Smooth muscle cell (in vitro differentiated cells): ENCODE measurements around the gene MYB. TPM values are rescaled to one million over a fixed set of nuclear protein-coding genes. Genes with fewer than 3 reads are reported as not detected.

Experiments
- DNase-seq: peaks from one replicate; lab custom pipeline; 2025; ENCODE audit not compliant: unreplicated experiment; lab: John Stamatoyannopoulos, UW
- H2AFZ ChIP-seq: fragments of 200-600 bp; sonication (generic); 2 replicates; pipeline ENCODE4 v1.6.0; 2016; ENCODE audit warnings: antibody characterized with exemption, low read depth, mild to moderate bottlenecking
- H3F3A ChIP-seq: fragments of 200-600 bp; sonication (generic); 2 replicates; pipeline ENCODE4 v1.6.0; 2017; ENCODE audit warnings: antibody characterized with exemption, low read depth
- H3K27ac ChIP-seq: fragments of 200-600 bp; sonication (generic); 2 replicates; pipeline ENCODE4 v1.5.1; 2016; ENCODE audit warnings: low read depth, mild to moderate bottlenecking
- H3K27me3 ChIP-seq: fragments of 200-600 bp; sonication (generic); 2 replicates; pipeline ENCODE4 v1.6.1; 2016; ENCODE audit warnings: low read depth, mild to moderate bottlenecking
- H3K36me3 ChIP-seq: fragments of 200-600 bp; sonication (generic); 2 replicates; pipeline ENCODE4 v1.5.1; 2016; ENCODE audit warnings: low read depth
- H3K4me1 ChIP-seq: fragments of 200-600 bp; sonication (generic); 2 replicates; pipeline ENCODE4 v1.5.1; 2016; ENCODE audit warnings: low read depth
- H3K4me2 ChIP-seq: fragments of 200-600 bp; sonication (generic); 2 replicates; pipeline ENCODE4 v1.6.0; 2016; ENCODE audit warnings: mild to moderate bottlenecking
- H3K4me3 ChIP-seq: fragments of 200-600 bp; sonication (generic); 2 replicates; pipeline ENCODE4 v1.5.1; 2016; ENCODE audit warnings: mild to moderate bottlenecking
- H3K79me2 ChIP-seq: fragments of 200-600 bp; sonication (generic); 2 replicates; pipeline ENCODE4 v1.6.0; 2016; ENCODE audit warnings: low read depth, mild to moderate bottlenecking
- H3K9ac ChIP-seq: fragments of 200-600 bp; sonication (generic); 2 replicates; pipeline ENCODE4 v1.6.0; 2016; ENCODE audit warnings: low read depth
- H3K9me3 ChIP-seq: fragments of 200-600 bp; sonication (generic); replicated peaks from 2 replicates; pipeline ENCODE4 v1.5.1; 2016; ENCODE audit warnings: low read depth
- H4K20me1 ChIP-seq: fragments of 200-600 bp; sonication (generic); 2 replicates; pipeline ENCODE4 v1.6.0; 2016; ENCODE audit warnings: low read depth
- WGBS: methylation state at CpG from one replicate; pipeline ENCODE4 v1.1.7; 2016; ENCODE audit warnings: low lambda C conversion rate; 5-methylcytosine and 5-hydroxymethylcytosine counted together
- polyA plus RNA-seq: library from polyadenylated mRNA; unstranded; fragments of >200 nt; fragmentation: Nextera tagmentation; extraction: Ambion mirVana; gene quantifications from 2 replicates; pipeline ENCODE4 v1.2.1, GENCODE V29; 2016
- total RNA-seq: library from RNA; depleted of rRNA; stranded (reverse); fragments of >200 nt; gene quantifications from 2 replicates; pipeline ENCODE4 v1.2.3, GENCODE V29; 2014
- TF ChIP-seq, protein P1 (sequence below): fragments of 200-600 bp; sonication (generic); IDR thresholded peaks from 2 replicates; pipeline ENCODE4 v1.5.1; 2017; ENCODE audit warnings: borderline replicate concordance, mild to moderate bottlenecking, antibody characterized with exemption; ENCODE audit not compliant: insufficient read depth, poor library complexity, severe bottlenecking

MYB gene
- total and polyA plus RNA-seq, 2 experiments from 2014 or later: 0.25 to 1.2 TPM

DNA sequence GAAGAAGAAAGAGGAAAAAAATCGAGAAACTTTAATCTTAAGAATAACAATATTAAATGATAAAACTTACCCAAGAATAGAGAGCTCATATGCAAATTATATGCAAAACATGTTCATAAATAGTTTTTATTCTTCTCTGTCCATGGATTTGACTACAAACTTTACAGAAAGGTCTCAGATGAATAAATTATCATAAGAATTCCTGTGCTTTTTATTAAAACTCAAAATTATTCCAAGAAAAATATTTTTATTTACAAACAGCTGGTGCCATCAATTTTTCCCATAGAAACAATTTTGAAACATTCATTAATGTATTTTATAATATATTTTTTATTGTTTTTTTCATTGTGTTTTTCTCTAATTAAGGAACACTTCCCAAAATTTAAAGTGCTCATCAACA, 12.1 kb downstream of the MYB start:
- Histone ChIP-seq H2AFZ (no peak overlapping the region), H3F3A (no peaks in the 10 kb centered on the region), H3K27me3 (peaks cover 17% of the 10 kb centered on the region), H3K79me2 (no peaks in the 10 kb centered on the region), H3K9ac (no peak overlapping the region), H4K20me1 (no peaks in the 10 kb centered on the region), H3K27ac (no peak overlapping the region), H3K36me3 (no peaks in the 10 kb centered on the region), H3K9me3 (no peaks in the 10 kb centered on the region), H3K4me3 (no peak overlapping the region), H3K4me2 (no peak overlapping the region), H3K4me1 (no peaks in the 10 kb centered on the region)
- WGBS: 89% methylated on average over 1 of the region's 1 CpG
- TF ChIP-seq, protein P1, sequence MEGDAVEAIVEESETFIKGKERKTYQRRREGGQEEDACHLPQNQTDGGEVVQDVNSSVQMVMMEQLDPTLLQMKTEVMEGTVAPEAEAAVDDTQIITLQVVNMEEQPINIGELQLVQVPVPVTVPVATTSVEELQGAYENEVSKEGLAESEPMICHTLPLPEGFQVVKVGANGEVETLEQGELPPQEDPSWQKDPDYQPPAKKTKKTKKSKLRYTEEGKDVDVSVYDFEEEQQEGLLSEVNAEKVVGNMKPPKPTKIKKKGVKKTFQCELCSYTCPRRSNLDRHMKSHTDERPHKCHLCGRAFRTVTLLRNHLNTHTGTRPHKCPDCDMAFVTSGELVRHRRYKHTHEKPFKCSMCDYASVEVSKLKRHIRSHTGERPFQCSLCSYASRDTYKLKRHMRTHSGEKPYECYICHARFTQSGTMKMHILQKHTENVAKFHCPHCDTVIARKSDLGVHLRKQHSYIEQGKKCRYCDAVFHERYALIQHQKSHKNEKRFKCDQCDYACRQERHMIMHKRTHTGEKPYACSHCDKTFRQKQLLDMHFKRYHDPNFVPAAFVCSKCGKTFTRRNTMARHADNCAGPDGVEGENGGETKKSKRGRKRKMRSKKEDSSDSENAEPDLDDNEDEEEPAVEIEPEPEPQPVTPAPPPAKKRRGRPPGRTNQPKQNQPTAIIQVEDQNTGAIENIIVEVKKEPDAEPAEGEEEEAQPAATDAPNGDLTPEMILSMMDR: no peak
- no peak for DNase-seq

DNA sequence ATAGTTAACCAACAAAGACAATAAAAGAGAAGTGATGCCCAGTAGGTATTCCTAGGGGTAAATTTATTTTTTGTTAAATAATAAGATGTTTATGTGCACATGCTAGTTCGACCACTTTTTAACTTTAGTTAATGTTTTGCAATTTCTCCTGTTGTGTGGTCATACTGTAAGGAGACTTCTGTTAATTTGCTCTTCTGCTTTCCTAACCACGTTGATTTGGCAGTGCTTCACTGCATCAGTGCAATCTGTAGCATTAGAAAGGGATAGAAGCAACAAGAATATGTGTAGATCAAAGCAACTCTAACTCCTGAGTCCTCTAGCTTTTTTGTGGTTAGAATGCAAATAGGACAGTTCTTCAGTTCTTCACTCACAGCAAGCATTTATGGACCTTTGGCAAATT, 13.9 kb downstream of the MYB start:
- Histone ChIP-seq H3K36me3 (no peaks in the 10 kb centered on the region), H4K20me1 (no peaks in the 10 kb centered on the region), H3K9ac (no peak overlapping the region), H3F3A (no peaks in the 10 kb centered on the region), H3K27me3 (peaks cover under 1% of the 10 kb centered on the region), H3K79me2 (no peaks in the 10 kb centered on the region), H3K27ac (no peak overlapping the region), H3K4me3 (no peak overlapping the region), H3K4me1 (no peaks in the 10 kb centered on the region), H3K9me3 (no peaks in the 10 kb centered on the region), H2AFZ (no peak overlapping the region), H3K4me2 (no peak overlapping the region)
- DNase-seq: no peak
- TF ChIP-seq, protein P1: no peak
- 95% methylated on average over 2 of the region's 2 CpGs for WGBS

DNA sequence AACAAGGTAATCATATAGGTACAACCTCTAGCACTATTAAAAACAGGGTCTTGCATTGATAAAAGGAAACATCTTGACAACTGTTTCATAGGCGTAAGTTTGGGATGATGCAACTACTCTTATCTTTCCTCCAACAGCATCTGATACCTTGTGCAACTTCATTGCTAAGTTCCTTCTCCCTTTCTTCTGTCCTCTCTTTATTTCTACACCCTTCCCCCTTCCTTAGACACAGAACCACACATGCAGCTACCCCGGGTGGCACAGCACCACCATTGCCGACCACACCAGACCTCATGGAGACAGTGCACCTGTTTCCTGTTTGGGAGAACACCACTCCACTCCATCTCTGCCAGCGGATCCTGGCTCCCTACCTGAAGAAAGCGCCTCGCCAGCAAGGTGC, 14.4 kb downstream of the MYB start:
- no peak for DNase-seq
- no peaks in the 10 kb centered on the region for H3K9me3 ChIP-seq
- WGBS: 95% methylated on average over 6 of the region's 6 CpGs
- no peaks in the 10 kb centered on the region for H3K27me3 ChIP-seq
- no peak overlapping the region for H2AFZ ChIP-seq
- H3K4me2 ChIP-seq: no peak overlapping the region
- H3K27ac ChIP-seq: no peak overlapping the region
- no peaks in the 10 kb centered on the region for H3F3A ChIP-seq
- H4K20me1 ChIP-seq: no peaks in the 10 kb centered on the region
- no peak overlapping the region for H3K9ac ChIP-seq
- no peaks in the 10 kb centered on the region for H3K36me3 ChIP-seq
- H3K4me3 ChIP-seq: no peak overlapping the region
- no peaks in the 10 kb centered on the region for H3K4me1 ChIP-seq
- no peaks in the 10 kb centered on the region for H3K79me2 ChIP-seq
- TF ChIP-seq, protein P1: no peak

DNA sequence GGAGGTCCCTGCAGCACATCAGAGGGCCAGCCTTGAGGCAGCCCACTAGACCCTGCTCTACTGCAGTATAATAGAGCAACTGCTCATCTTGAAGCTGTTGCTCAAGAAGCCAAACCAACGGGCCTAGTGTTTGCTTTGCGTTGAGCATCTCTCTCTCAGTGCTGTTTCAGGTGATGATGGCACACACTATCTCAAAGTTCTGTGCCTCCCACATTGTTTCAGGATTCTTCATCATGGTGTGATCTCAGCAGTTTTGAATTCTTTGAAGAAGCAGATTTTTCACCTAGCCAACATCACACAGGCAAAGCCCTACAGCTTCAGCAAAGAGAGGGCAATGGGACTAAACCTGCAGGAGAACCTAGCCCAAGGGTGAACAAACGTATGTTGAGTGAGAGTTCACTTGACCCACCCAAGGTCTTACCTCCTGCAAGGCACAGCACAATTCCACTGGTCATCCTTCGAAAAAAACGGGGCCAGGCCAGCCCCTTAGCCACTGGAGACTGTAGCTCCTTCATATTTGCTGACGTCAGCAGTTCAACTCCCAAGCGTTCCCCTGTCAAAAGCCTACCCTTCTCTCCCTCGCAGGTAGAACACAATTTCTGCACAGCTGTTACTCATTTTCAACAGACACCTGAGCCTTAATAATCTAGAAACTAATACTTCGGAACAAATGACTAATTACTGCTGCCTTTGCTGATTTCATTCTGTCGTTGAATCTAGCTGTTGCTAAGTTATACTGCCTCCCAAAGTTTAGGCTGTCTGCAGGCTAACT, 15.8 kb downstream of the MYB start:
- Histone ChIP-seq H3K36me3 (no peaks in the 10 kb centered on the region), H3K4me1 (no peaks in the 10 kb centered on the region), H4K20me1 (no peaks in the 10 kb centered on the region), H3K79me2 (no peaks in the 10 kb centered on the region), H3K4me2 (no peak overlapping the region), H3K9me3 (no peaks in the 10 kb centered on the region), H3F3A (no peaks in the 10 kb centered on the region), H3K27ac (no peak overlapping the region), H3K27me3 (no peaks in the 10 kb centered on the region), H2AFZ (no peak overlapping the region), H3K4me3 (no peak overlapping the region), H3K9ac (no peak overlapping the region)
- TF ChIP-seq, protein P1: no peak
- DNase-seq: no peak
- 84% methylated on average over 10 of the region's 10 CpGs for WGBS
